DND-41 (cell line): ENCODE measurements around the gene PIPOX.

ENCODE experiments used
- ATAC-seq: fragments of 200-7000 bp; cut with Tn5 transposase; 3 replicates; pipeline ENCODE4 v1.9.1; 2021; ENCODE audit warnings: low read depth; ENCODE audit not compliant: insufficient read depth
- DNase-seq: peaks from one replicate; pipeline ENCODE4 v3.0.0-alpha.2; 2020
- H2AFZ ChIP-seq: 2 replicates; pipeline ENCODE4 v1.6.0; 2012; ENCODE audit warnings: low read depth, low read length
- H3K27ac ChIP-seq: 2 replicates; pipeline ENCODE4 v1.5.1; 2012; ENCODE audit warnings: low read length, inconsistent platforms
- H3K27me3 ChIP-seq: fragments of 200-600 bp; sonication (generic); 2 replicates; pipeline ENCODE4 v1.6.0; 2012; ENCODE audit warnings: low read length, mild to moderate bottlenecking, inconsistent platforms; ENCODE audit not compliant: insufficient read depth, poor library complexity
- H3K36me3 ChIP-seq: 2 replicates; pipeline ENCODE4 v1.5.1; 2012; ENCODE audit warnings: low read length, inconsistent platforms; ENCODE audit not compliant: insufficient read depth
- H3K4me1 ChIP-seq: 2 replicates; pipeline ENCODE4 v1.5.1; 2012; ENCODE audit warnings: mild to moderate bottlenecking, low read length; ENCODE audit not compliant: insufficient read depth
- H3K4me2 ChIP-seq: 2 replicates; pipeline ENCODE4 v1.6.0; 2012; ENCODE audit warnings: mild to moderate bottlenecking, moderate library complexity, low read length, inconsistent platforms; ENCODE audit not compliant: insufficient read depth
- H3K4me3 ChIP-seq, 2 experiments: fragments of 200-600 bp in 1 of 2; shearing (Covaris generic) in 1 of 2; 2 replicates each; pipeline ENCODE4 v1.5.1; 2012 to 2016; ENCODE audit warnings: inconsistent platforms in 2 of 2, low read length in 2 of 2, mild to moderate bottlenecking in 2 of 2, low read depth in 1 of 2, moderate library complexity in 1 of 2
- H3K79me2 ChIP-seq: 2 replicates; pipeline ENCODE4 v1.6.0; 2012; ENCODE audit warnings: low read length, inconsistent platforms; ENCODE audit not compliant: insufficient read depth
- H3K9ac ChIP-seq: 2 replicates; pipeline ENCODE4 v1.6.0; 2012; ENCODE audit warnings: low read depth, mild to moderate bottlenecking, inconsistent platforms, low read length, moderate library complexity
- H3K9me3 ChIP-seq: 2 replicates; pipeline ENCODE4 v1.5.1; 2012; ENCODE audit warnings: low read length, moderate library complexity, mild to moderate bottlenecking, inconsistent platforms; ENCODE audit not compliant: insufficient read depth, severe bottlenecking
- H4K20me1 ChIP-seq: 2 replicates; pipeline ENCODE4 v1.6.0; 2012; ENCODE audit warnings: low read length; ENCODE audit not compliant: insufficient read depth
- EZH2 ChIP-seq: IDR thresholded peaks from 3 replicates; pipeline ENCODE4 v1.6.1; 2012; ENCODE audit warnings: borderline replicate concordance, low read depth, mild to moderate bottlenecking, moderate library complexity, low read length, inconsistent platforms; ENCODE audit not compliant: severe bottlenecking
- TF ChIP-seq, protein P1 (sequence below): IDR thresholded peaks from 2 replicates; pipeline ENCODE4 v1.5.1; 2012; ENCODE audit warnings: borderline replicate concordance, low read length, moderate library complexity, mild to moderate bottlenecking; ENCODE audit not compliant: poor library complexity, severe bottlenecking; ENCODE audit errors: extremely low read depth

PIPOX gene

DNA sequence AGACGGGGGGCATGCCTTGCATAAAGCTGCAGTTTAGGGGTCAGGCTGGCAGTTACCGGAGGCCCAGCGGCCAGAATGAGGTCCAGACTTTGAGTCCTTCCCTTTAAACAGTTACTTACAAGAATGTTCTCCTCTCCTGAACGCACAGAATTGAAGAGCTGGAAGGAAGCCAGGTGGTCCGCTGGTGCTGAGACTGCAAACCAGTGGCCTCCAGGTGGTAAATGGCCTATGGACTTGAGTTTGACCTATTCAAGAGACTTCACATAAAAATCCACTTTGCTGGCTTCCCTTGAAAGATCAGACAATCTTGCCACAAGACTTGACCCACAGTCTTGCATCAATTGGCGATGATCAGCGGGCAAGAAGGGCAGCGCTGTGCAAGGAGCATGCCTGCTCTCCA is 22.4 kb upstream of the PIPOX start:
- Histone ChIP-seq H3K36me3 (no peaks in the 10 kb centered on the region), H3K4me3 (no peak overlapping the region), H3K79me2 (no peaks in the 10 kb centered on the region), H2AFZ (no peak overlapping the region), H3K9me3 (no peaks in the 10 kb centered on the region), H3K27ac (no peak overlapping the region), H4K20me1 (no peaks in the 10 kb centered on the region), H3K4me1 (no peaks in the 10 kb centered on the region), H3K9ac (no peak overlapping the region), H3K4me2 (no peak overlapping the region), H3K27me3 (peaks cover 26% of the 10 kb centered on the region)
- ATAC-seq: no peak
- no peak for TF ChIP-seq EZH2
- TF ChIP-seq, protein P1, sequence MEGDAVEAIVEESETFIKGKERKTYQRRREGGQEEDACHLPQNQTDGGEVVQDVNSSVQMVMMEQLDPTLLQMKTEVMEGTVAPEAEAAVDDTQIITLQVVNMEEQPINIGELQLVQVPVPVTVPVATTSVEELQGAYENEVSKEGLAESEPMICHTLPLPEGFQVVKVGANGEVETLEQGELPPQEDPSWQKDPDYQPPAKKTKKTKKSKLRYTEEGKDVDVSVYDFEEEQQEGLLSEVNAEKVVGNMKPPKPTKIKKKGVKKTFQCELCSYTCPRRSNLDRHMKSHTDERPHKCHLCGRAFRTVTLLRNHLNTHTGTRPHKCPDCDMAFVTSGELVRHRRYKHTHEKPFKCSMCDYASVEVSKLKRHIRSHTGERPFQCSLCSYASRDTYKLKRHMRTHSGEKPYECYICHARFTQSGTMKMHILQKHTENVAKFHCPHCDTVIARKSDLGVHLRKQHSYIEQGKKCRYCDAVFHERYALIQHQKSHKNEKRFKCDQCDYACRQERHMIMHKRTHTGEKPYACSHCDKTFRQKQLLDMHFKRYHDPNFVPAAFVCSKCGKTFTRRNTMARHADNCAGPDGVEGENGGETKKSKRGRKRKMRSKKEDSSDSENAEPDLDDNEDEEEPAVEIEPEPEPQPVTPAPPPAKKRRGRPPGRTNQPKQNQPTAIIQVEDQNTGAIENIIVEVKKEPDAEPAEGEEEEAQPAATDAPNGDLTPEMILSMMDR: no peak
- DNase-seq: no peak

DNA sequence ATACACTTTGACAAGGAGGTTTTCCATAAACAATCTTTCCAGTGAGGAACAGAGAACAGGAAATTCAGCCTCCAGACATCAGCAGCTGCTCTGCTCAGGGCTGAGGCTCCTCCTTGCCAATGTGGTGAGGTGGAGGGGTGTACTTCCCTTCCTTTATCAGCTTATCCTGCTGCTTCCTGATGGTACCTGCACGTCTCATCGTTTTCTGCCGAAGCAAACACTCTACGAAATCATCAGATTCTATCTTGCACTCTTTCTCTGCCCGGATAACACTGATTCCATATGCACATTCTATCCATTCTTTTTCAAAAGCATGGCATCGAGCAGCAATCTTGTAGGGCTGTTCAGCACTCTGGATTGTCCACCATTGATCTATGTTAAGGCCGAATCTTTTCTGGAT is 21.7 kb upstream of the PIPOX start:
- no peaks in the 10 kb centered on the region for H3K36me3 ChIP-seq
- H2AFZ ChIP-seq: no peak overlapping the region
- peaks cover 26% of the 10 kb centered on the region for H3K27me3 ChIP-seq
- H3K4me1 ChIP-seq: no peaks in the 10 kb centered on the region
- no peaks in the 10 kb centered on the region for H4K20me1 ChIP-seq
- H3K79me2 ChIP-seq: no peaks in the 10 kb centered on the region
- ATAC-seq (no peak), DNase-seq (no peak)
- H3K4me3 ChIP-seq: no peak overlapping the region
- H3K27ac ChIP-seq: no peak overlapping the region
- no peak overlapping the region for H3K9ac ChIP-seq
- TF ChIP-seq EZH2: no peak
- TF ChIP-seq, protein P1: no peak
- no peaks in the 10 kb centered on the region for H3K9me3 ChIP-seq
- H3K4me2 ChIP-seq: no peak overlapping the region

DNA sequence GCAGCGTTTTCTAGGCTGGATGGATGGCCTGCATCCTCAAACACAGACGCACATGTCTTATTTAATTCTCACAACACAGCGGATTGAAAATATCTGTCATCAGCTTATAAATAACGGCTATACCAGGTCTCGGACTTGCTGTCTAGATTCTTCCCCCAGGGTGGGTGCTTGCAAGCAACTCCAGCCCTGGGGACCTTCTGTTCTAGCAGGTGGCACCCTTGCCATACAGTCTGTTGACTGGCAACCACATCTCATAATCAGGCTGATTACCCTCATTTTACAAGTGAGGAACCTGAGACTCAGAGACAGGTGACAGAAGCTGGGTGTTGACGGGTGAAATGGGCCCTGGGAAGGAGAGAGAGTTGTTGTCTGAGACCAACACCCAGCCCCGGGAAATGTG is 20.9 kb upstream of the PIPOX start:
- Histone ChIP-seq H2AFZ (no peak overlapping the region), H3K4me2 (no peak overlapping the region), H3K9me3 (no peaks in the 10 kb centered on the region), H3K79me2 (no peaks in the 10 kb centered on the region), H3K36me3 (no peaks in the 10 kb centered on the region), H3K27me3 (peaks cover 26% of the 10 kb centered on the region), H3K27ac (no peak overlapping the region), H4K20me1 (no peaks in the 10 kb centered on the region), H3K4me3 (no peak overlapping the region), H3K4me1 (no peaks in the 10 kb centered on the region), H3K9ac (no peak overlapping the region)
- ATAC-seq: no peak
- no peak for DNase-seq
- TF ChIP-seq, protein P1: no peak

DNA sequence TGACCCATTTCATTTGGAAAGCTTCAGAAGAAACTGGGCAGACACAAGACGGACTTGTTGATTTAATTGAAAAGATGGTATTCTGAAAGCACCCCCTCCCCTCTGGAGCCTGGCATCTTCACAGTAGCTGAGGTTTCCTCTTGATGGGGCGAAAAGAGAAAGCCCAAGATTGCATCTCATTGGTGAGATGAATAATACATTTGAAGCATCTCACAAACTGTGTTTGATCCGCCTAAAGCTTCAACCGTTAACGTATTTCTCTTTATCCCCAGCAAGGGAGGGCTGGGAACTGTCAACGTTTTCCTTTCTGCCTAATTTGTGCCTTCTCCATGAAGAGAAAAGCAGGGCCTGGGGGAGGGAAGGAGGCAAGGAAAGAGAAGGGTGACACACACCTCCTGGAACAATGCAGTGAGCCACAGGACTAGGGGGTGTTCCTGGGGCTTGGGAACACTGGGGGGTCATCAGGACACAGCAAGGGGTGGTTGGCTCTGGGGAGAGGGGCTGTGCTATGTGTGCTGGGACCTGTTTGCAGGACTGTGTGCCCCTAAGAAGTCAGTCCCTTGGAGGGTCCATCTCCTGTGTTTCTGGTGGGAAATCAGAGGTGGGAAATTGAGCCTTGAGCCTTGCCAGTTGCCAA is 18.5 kb upstream of the PIPOX start:
- Histone ChIP-seq H3K9me3 (no peaks in the 10 kb centered on the region), H3K4me3 (no peak overlapping the region), H2AFZ (no peak overlapping the region), H3K79me2 (no peaks in the 10 kb centered on the region), H3K27me3 (peaks cover 12% of the 10 kb centered on the region), H3K36me3 (no peaks in the 10 kb centered on the region), H3K4me2 (no peak overlapping the region), H3K27ac (no peak overlapping the region), H3K4me1 (no peaks in the 10 kb centered on the region), H4K20me1 (no peaks in the 10 kb centered on the region), H3K9ac (no peak overlapping the region)
- no peak for ATAC-seq
- DNase-seq: no peak
- no peak for TF ChIP-seq EZH2
- TF ChIP-seq, protein P1: no peak
